GM19351 (cell line): Measurements from ENCODE around the gene TXNRD2.

Experiments used
- ATAC-seq: cut with Tn5 transposase; IDR thresholded peaks from one replicate; pipeline ENCODE4 v1.9.1; 2021; ENCODE audit warnings: mild to moderate bottlenecking, moderate library complexity; ENCODE audit not compliant: unreplicated experiment

Gene TXNRD2

DNA sequence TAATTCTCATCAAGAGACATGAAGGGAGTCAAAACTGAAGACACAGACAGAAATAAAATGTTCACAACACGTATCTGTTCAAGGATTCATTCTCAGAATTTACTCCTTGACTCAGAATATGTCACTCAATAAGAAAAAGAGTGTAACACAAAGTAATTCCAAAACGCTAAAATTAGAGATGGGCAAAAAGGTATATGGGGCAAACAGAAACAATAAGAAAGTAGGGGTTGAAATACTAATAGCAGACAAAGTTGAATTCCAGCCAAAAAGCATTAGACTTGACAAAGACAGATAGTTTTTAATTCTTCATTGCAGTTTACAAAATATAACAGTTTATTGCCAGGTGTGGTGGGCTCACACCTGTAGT, 113.6 kb downstream of the TXNRD2 start:
- no peak for ATAC-seq

DNA sequence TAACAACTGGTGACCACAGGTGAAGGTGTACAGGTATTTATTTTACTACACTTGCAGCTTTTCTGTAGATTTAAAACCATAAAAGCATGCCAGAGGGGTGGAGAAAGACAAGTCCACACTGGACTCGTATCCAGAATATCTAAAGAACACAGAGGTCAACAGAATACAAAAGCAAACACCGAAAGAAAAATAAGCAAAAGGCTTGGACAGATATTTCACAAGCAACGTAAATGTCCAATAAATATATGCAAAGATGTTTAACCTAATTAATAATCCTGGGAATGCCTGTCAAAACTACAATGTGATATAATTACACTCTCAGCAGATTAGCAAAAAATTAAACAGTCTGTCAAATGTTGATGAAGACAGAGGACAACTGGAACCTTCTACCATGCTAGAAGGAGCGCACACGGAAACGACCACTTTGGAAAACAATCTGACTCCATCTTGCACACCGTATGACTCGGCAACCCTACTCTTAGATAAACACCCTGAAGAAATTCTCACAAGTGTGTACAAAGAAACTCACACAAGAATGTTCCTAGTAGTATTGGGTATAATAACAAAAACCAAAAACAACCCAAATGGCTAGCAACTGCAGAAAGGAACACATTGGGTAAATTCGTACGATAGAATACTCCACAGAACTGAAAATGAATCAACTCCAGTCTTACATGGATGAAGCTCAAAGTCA, 114.1 kb downstream of the TXNRD2 start:
- ATAC-seq, result no peak

DNA sequence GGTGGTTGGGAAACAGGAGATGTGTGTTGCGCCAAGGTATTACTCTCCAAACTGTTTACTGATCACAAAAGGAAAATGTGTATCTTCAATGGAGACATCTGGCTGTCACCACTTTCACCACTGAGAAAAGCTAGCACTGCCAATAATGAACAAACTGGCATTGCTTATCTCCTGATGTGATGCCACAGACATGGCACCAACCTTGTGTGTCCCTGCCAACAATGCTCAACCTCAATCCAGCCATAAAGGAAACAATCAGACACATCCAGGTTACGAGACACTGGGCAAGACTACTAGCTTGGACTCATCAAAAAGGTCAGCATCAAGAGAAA, 115.0 kb downstream of the TXNRD2 start:
- no peak for ATAC-seq

DNA sequence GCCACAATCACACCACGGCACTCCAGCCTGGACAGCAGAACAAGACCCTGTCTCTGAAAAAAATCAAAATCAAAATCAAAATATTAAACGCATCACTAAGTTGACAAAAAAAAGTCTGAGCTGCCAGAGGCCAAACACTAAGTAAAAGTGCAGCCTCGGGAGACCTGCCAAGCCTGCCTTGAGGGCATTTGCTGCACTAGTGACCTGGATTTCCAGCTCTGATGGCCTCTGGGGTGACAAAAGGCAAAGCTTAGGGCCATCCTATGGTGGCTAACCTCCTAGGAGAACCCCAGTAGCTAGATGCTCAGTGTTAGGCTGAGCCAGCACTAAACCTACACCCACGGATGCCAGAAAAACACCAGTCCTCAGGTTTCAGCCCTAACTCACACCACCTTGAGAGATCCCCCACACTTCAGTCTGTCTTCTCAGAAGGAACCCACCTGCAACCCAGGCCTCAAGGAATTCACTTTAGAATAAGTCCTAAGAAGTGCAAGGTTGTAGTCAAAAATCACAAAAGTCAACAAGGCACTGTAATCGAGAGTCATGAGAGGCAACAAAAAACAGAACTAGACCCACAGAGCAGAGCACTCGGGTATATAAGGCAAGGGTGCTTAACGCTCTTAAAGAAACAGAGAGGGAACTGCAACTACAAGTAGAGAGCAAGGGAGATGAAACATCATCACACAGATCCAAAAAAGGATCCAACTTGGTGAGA, 115.6 kb downstream of the TXNRD2 start:
- no peak for ATAC-seq
